ENCODE results near the gene CH25H.

Gene CH25H

GRCh38 chr10:89228962-89229361 lies 21.8 kb upstream of the CH25H start:
- DNase-seq: no peak

- no peak for DNase-seq
Observed at GRCh38 chr10:89228146-89228545, 21.0 kb upstream of the CH25H start.

GRCh38 chr10:89226891-89227290 lies 19.8 kb upstream of the CH25H start:
- no peak for DNase-seq

GRCh38 chr10:89224739-89225443 lies 17.8 kb upstream of the CH25H start:
- no peak for DNase-seq

GRCh38 chr10:89221919-89222318 lies 14.8 kb upstream of the CH25H start:
- DNase-seq: no peak

- no peak for DNase-seq
Observed at GRCh38 chr10:89219513-89220218, 12.5 kb upstream of the CH25H start.

- DNase-seq: peak; percentile 51
Observed at GRCh38 chr10:89217057-89217990, 10.2 kb upstream of the CH25H start.

- DNase-seq: no peak
Observed at GRCh38 chr10:89216056-89216455, 8.9 kb upstream of the CH25H start.

- DNase-seq: no peak
Observed at GRCh38 chr10:89215511-89215910, 8.4 kb upstream of the CH25H start.

- no peak for DNase-seq
Observed at GRCh38 chr10:89214566-89215165, 7.5 kb upstream of the CH25H start.

- peak; percentile 26 for DNase-seq
Observed at GRCh38 chr10:89213191-89213808, 6.2 kb upstream of the CH25H start.

- DNase-seq: no peak
Observed at GRCh38 chr10:89210794-89211425, 3.8 kb upstream of the CH25H start.

GRCh38 chr10:89209718-89210117 lies 2.6 kb upstream of the CH25H start:
- no peak for DNase-seq

GRCh38 chr10:89207801-89208551 lies 859 bp upstream of the CH25H start:
- no peak for DNase-seq

GRCh38 chr10:89206402-89207180 lies 526 bp downstream of the CH25H start:
- DNase-seq: no peak

GRCh38 chr10:89204621-89205185 lies 2.4 kb downstream of the CH25H start:
- DNase-seq: no peak

- no peak for DNase-seq
Observed at GRCh38 chr10:89203237-89203636, 3.9 kb downstream of the CH25H start.

- no peak for DNase-seq
Observed at GRCh38 chr10:89202033-89202425, 5.1 kb downstream of the CH25H start.

- no peak for DNase-seq
Observed at GRCh38 chr10:89201345-89202032, 5.6 kb downstream of the CH25H start.

- no peak for DNase-seq
Observed at GRCh38 chr10:89197473-89197872, 9.6 kb downstream of the CH25H start.
